ENCODE results near the gene TAF10.

TAF10 gene

DNA sequence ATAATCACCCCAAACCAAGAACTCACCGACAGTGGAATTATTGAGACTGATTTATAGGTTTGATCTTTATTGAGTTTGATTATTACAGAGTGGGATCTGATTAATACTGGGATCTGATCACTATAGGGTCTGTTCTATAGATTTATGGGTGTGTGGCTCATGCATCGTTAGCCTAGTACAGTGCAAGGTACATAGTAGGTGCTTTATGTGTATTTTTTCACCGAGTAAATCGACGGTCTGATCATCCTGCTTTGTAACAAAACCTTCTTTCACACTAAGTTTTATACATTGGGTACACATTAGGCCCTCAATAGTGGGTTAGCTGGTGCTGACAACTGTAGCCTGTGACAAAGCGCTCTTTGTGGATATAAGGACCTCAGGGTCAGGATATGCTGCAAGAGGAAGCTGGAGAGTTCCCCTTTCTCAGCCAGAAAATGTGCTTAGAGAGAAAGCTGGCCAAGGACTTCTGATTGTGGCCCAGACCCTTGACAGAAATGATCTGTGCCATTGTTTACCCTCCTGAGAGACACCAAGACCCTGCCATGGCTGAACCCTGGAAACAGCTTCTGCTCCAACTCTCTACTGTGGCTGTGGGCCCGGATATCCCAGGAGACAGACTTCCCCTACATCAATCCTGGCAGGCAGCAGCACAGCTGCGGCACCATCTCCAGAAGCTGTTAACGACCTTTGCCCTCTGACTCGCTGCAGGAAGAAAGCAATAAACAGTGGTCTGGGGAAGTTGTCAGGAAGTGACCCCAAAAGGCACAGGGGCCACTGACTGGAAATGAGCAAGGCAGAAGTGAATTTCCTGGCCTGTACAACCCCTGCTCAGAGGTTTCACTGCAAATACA is 23.3 kb upstream of the TAF10 start:
- Histone ChIP-seq H3F3A (ENCODE audit: insufficient read depth, low read length) (no peaks in the 10 kb centered on the region), H3K27me3 (replicated peaks; ENCODE audit: insufficient read depth, low read length) (no peaks in the 10 kb centered on the region), H3K9me3 (replicated peaks; ENCODE audit: insufficient read depth, low read length) (no peaks in the 10 kb centered on the region), H3K27ac (ENCODE audit: low read length) (no peak overlapping the region), H3K79me2 (ENCODE audit: low read length) (no peaks in the 10 kb centered on the region), H3K9ac (ENCODE audit: low read length) (no peak overlapping the region), H3K4me2 (ENCODE audit: low read depth, low read length) (no peak overlapping the region), H3K4me1 (ENCODE audit: low read length) (no peaks in the 10 kb centered on the region), H3K36me3 (replicated peaks; ENCODE audit: insufficient read depth, low read length) (no peaks in the 10 kb centered on the region), H4K20me1 (ENCODE audit: insufficient read depth, low read length) (no peaks in the 10 kb centered on the region), H3K9me2 (replicated peaks; ENCODE audit: insufficient read depth, low read length) (no peaks in the 10 kb centered on the region), H3K4me3 (ENCODE audit: low read length) (no peak overlapping the region), H2AFZ (ENCODE audit: low read length) (no peak overlapping the region)
- TF ChIP-seq EZH2phosphoT487 (IDR thresholded peaks at IDR 0.05; ENCODE audit: low read length) (no peak), EZH2 (optimal IDR thresholded peaks at IDR 0.05; ENCODE audit: low read depth, low read length) (no peak)
- TF ChIP-seq, protein P1, sequence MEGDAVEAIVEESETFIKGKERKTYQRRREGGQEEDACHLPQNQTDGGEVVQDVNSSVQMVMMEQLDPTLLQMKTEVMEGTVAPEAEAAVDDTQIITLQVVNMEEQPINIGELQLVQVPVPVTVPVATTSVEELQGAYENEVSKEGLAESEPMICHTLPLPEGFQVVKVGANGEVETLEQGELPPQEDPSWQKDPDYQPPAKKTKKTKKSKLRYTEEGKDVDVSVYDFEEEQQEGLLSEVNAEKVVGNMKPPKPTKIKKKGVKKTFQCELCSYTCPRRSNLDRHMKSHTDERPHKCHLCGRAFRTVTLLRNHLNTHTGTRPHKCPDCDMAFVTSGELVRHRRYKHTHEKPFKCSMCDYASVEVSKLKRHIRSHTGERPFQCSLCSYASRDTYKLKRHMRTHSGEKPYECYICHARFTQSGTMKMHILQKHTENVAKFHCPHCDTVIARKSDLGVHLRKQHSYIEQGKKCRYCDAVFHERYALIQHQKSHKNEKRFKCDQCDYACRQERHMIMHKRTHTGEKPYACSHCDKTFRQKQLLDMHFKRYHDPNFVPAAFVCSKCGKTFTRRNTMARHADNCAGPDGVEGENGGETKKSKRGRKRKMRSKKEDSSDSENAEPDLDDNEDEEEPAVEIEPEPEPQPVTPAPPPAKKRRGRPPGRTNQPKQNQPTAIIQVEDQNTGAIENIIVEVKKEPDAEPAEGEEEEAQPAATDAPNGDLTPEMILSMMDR (IDR thresholded peaks at IDR 0.05; ENCODE audit: low read length) = no peak
- no peak for DNase-seq

DNA sequence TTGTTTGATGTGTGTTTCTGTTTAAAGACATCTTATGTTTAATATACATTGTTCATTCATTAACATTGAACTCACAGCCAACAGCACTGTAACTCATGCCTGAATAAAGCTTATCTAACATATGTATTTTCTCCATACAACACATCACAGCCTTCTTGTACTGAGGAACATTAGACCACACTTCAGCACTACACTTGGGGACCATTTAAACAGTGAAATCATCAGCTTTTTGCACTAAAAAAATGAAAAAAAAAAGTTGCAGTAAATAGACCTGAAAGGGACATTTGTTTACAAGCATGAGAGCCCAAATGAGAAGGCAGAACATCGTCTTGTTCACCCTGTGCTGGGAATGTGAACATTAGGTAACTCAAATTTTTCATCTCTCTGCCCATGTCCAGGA is 22.5 kb upstream of the TAF10 start:
- Histone ChIP-seq H3K27ac (ENCODE audit: low read length) (no peak overlapping the region), H3K4me1 (ENCODE audit: low read length) (no peaks in the 10 kb centered on the region), H3K79me2 (ENCODE audit: low read length) (no peaks in the 10 kb centered on the region), H3K36me3 (replicated peaks; ENCODE audit: insufficient read depth, low read length) (no peaks in the 10 kb centered on the region), H3K4me3 (ENCODE audit: low read length) (no peak overlapping the region), H2AFZ (ENCODE audit: low read length) (no peak overlapping the region), H3K9me3 (replicated peaks; ENCODE audit: insufficient read depth, low read length) (no peaks in the 10 kb centered on the region), H3K4me2 (ENCODE audit: low read depth, low read length) (no peak overlapping the region), H3K9ac (ENCODE audit: low read length) (no peak overlapping the region), H3K27me3 (replicated peaks; ENCODE audit: insufficient read depth, low read length) (no peaks in the 10 kb centered on the region), H4K20me1 (ENCODE audit: insufficient read depth, low read length) (no peaks in the 10 kb centered on the region), H3K9me2 (replicated peaks; ENCODE audit: insufficient read depth, low read length) (no peaks in the 10 kb centered on the region), H3F3A (ENCODE audit: insufficient read depth, low read length) (no peaks in the 10 kb centered on the region)
- no peak for TF ChIP-seq EZH2phosphoT487 (IDR thresholded peaks at IDR 0.05; ENCODE audit: low read length)
- TF ChIP-seq EZH2 (optimal IDR thresholded peaks at IDR 0.05; ENCODE audit: low read depth, low read length) = no peak
- TF ChIP-seq, protein P1 (IDR thresholded peaks at IDR 0.05; ENCODE audit: low read length) = no peak
- DNase-seq = no peak

DNA sequence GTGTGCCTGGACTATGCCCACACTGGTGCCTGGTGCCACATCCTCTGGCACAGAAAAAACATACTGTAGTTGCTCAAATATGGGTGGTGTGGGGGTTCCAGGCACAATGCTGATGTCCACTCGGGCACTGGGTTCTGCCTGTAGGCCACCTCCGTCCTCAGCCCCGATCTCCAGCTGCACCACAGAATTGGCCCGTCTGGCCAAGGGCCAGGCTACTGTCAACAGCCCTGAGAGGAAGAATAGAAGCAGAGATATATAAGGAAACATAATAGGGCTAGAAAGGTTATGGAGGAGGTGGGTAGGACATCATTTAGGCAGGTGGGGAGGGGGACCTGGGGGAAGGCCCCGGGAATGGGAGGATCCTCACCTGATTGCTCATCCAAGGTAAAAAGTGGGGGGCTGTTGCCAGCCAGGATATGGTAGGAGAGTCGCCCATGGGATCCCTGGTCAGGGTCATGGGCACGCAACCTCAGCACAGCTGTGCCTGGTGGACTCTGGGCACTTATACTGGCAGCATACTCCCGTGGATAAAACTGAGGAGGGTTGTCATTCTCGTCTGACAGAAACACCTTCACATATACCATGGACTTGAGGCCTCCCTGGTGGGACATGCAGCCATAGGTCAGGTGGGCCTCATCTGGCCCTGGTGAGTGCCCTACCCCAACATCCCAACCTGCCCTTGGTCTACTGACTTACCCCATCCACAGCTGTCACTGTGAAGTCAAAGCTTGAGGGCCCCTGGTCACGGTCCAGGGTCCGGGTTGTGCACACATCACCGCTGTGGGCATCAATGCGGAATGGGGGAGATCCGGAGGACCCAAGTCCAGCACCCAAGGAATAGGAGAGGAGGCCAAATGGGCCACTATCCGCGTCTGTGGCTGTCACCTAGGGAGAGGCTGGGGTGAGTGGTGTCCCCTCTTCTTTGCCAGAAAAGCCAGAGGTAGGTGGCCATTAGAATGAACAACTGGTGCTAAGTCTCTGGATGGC is 21.7 kb upstream of the TAF10 start:
- H3K9ac ChIP-seq (ENCODE audit: low read length) = no peak overlapping the region
- no peaks in the 10 kb centered on the region for H3K9me3 ChIP-seq (replicated peaks; ENCODE audit: insufficient read depth, low read length)
- no peak for TF ChIP-seq EZH2phosphoT487 (IDR thresholded peaks at IDR 0.05; ENCODE audit: low read length)
- TF ChIP-seq, protein P1 (IDR thresholded peaks at IDR 0.05; ENCODE audit: low read length) = no peak
- no peak for TF ChIP-seq EZH2 (optimal IDR thresholded peaks at IDR 0.05; ENCODE audit: low read depth, low read length)
- no peak for DNase-seq
- H3K79me2 ChIP-seq (ENCODE audit: low read length) = no peaks in the 10 kb centered on the region
- no peaks in the 10 kb centered on the region for H3K36me3 ChIP-seq (replicated peaks; ENCODE audit: insufficient read depth, low read length)
- no peaks in the 10 kb centered on the region for H3K4me1 ChIP-seq (ENCODE audit: low read length)
- H3K27ac ChIP-seq (ENCODE audit: low read length) = no peak overlapping the region
- no peaks in the 10 kb centered on the region for H3F3A ChIP-seq (ENCODE audit: insufficient read depth, low read length)
- no peaks in the 10 kb centered on the region for H3K9me2 ChIP-seq (replicated peaks; ENCODE audit: insufficient read depth, low read length)
- no peaks in the 10 kb centered on the region for H4K20me1 ChIP-seq (ENCODE audit: insufficient read depth, low read length)
- no peaks in the 10 kb centered on the region for H3K27me3 ChIP-seq (replicated peaks; ENCODE audit: insufficient read depth, low read length)
- no peak overlapping the region for H2AFZ ChIP-seq (ENCODE audit: low read length)
- no peak overlapping the region for H3K4me3 ChIP-seq (ENCODE audit: low read length)
- no peak overlapping the region for H3K4me2 ChIP-seq (ENCODE audit: low read depth, low read length)
